ENCODE data around the gene MAPK10. TPM values are rescaled to one million over a fixed set of nuclear protein-coding genes. Genes with fewer than 3 reads are reported as not detected.

The MAPK10 gene
- total and polyA plus RNA-seq, 9 donors: 1.9 to 5.6 (median 3.1) TPM

DNA sequence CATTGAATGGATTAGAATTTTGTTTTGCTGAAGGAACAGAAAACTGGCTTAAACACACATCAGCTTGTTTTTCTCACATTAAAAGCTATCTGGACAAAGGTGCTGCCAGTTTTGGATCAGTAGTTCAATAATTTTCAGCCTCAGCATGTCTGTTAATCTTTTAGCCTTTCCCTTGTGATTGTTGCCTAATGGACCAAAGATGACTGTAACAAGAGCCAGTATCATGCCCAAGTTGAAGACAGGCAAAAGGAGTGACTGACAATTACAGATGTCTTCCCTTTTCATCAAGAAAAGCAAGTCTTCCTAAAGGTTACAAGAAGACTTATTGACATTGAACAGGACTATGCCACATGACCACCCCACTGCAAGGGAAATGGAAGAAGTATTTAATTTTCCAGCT is 419.7 kb downstream of the MAPK10 start:
- H3K4me1 ChIP-seq (ENCODE audit: control insufficient read depth, insufficient read depth, low read length): no peaks in the 10 kb centered on the region
- no peak overlapping the region for H3K27ac ChIP-seq (ENCODE audit: low read length)
- H3K36me3 ChIP-seq (ENCODE audit: control insufficient read depth, insufficient read depth, low read length): peaks cover 6% of the 10 kb centered on the region
- H3K27me3 ChIP-seq (ENCODE audit: control insufficient read depth, insufficient read depth, low read length): no peaks in the 10 kb centered on the region
- H3K4me3 ChIP-seq (ENCODE audit: low read length): no peak overlapping the region
- no peaks in the 10 kb centered on the region for H3K9me3 ChIP-seq (replicated peaks; ENCODE audit: control insufficient read depth, low read depth, low read length)
- no peak for DNase-seq

Other genes starting within 250 kb of the MAPK10 start
- 10.5 TPM for gene PTPN13, start 234.3 kb upstream of the MAPK10 start, total RNA-seq
- 10 to 100 TPM in 1 of 8 donors, 1 to 10 TPM in 7; 2.8 to 14.2 (median 4.8) TPM for gene PTPN13, start 234.3 kb upstream of the MAPK10 start, polyA plus RNA-seq (ENCODE audit: insufficient read depth in 1 of 8, insufficient read length in 8 of 8, low replicate concordance in 1 of 8)